Activated CD4-positive, CD25-positive, alpha-beta regulatory T cell treated with anti-CD3 and anti-CD28 coated beads, Interleukin-2, amount 50 U/mL, for 16 hours (primary cell): Measurements from ENCODE around the gene CHST8.

ENCODE experiments used
- DNase-seq: peaks from one replicate; pipeline ENCODE4 v3.0.0-alpha.2; 2020; ENCODE audit warnings: low read depth, low spot score

The CHST8 gene

GRCh38 chr19:33785795-33786194 lies 164.0 kb downstream of the CHST8 start:
- no peak for DNase-seq

- no peak for DNase-seq
These were observed 166.9 kb downstream of the CHST8 start for GRCh38 chr19:33788676-33789075.

- no peak for DNase-seq
These were observed 167.6 kb downstream of the CHST8 start for GRCh38 chr19:33789344-33789743.

GRCh38 chr19:33794683-33795369 lies 173.1 kb downstream of the CHST8 start:
- no peak for DNase-seq

- no peak for DNase-seq
These were observed 173.8 kb downstream of the CHST8 start for GRCh38 chr19:33795370-33796163.

GRCh38 chr19:33796164-33796875 lies 174.6 kb downstream of the CHST8 start, which contains the start of gene KCTD15:
Gene KCTD15, plus strand, starts transcription at chr19:33796870. Its CDS starts 3,585 bp downstream, at chr19:33800455.
- DNase-seq: no peak

- DNase-seq: no peak
These were observed 176.3 kb downstream of the CHST8 start for GRCh38 chr19:33797802-33798671.

- no peak for DNase-seq
These were observed 176.9 kb downstream of the CHST8 start for GRCh38 chr19:33798681-33799111.

GRCh38 chr19:33799476-33799875 lies 177.7 kb downstream of the CHST8 start:
- no peak for DNase-seq

- DNase-seq: no peak
These were observed 178.4 kb downstream of the CHST8 start for GRCh38 chr19:33800012-33800680.

GRCh38 chr19:33801411-33801810 lies 179.7 kb downstream of the CHST8 start:
- DNase-seq: no peak

- DNase-seq: no peak
These were observed 180.2 kb downstream of the CHST8 start for GRCh38 chr19:33802001-33802400.

- no peak for DNase-seq
These were observed 181.0 kb downstream of the CHST8 start for GRCh38 chr19:33802801-33803200.

GRCh38 chr19:33803383-33803782 lies 181.6 kb downstream of the CHST8 start:
- no peak for DNase-seq

- DNase-seq: no peak
These were observed 182.5 kb downstream of the CHST8 start for GRCh38 chr19:33804021-33804799.

GRCh38 chr19:33805313-33805712 lies 183.6 kb downstream of the CHST8 start:
- no peak for DNase-seq

- no peak for DNase-seq
These were observed 184.2 kb downstream of the CHST8 start for GRCh38 chr19:33805840-33806433.

GRCh38 chr19:33806434-33806881 lies 184.7 kb downstream of the CHST8 start:
- no peak for DNase-seq

- DNase-seq: no peak
These were observed 186.6 kb downstream of the CHST8 start for GRCh38 chr19:33808399-33808798.
